SU-DHL-6 (cell line): Measurements from ENCODE around the gene SNAPC3.

Experiments used
- H2AFZ ChIP-seq: fragments of 200-600 bp; sonication (generic); 2 replicates; pipeline ENCODE4 v1.6.1; 2014; ENCODE audit warnings: low read depth, mild to moderate bottlenecking, moderate library complexity, mixed read lengths, antibody characterized with exemption, low read length; ENCODE audit not compliant: severe bottlenecking
- H3F3A ChIP-seq: fragments of 200-600 bp; shearing (Covaris generic); 2 replicates; pipeline ENCODE4 v1.6.0; 2016; ENCODE audit warnings: antibody characterized with exemption, mild to moderate bottlenecking; ENCODE audit not compliant: insufficient read depth
- H3K27ac ChIP-seq: fragments of 200-600 bp; sonication (generic); 2 replicates; pipeline ENCODE4 v1.5.1; 2016; ENCODE audit warnings: low read depth, mild to moderate bottlenecking, low read length, moderate library complexity, mixed read lengths
- H3K27me3 ChIP-seq: fragments of 200-600 bp; sonication (generic), shearing (Covaris generic); 2 replicates; pipeline ENCODE4 v1.6.0; 2014; ENCODE audit warnings: mild to moderate bottlenecking, low read length
- H3K36me3 ChIP-seq: fragments of 200-600 bp; sonication (generic); 2 replicates; pipeline ENCODE4 v1.6.1; 2014; ENCODE audit warnings: mild to moderate bottlenecking, low read length, mixed read lengths
- H3K4me2 ChIP-seq: fragments of 300-600, 200-600 bp; shearing (Covaris generic), sonication (generic); 2 replicates; pipeline ENCODE4 v1.6.0; 2014; ENCODE audit warnings: low read length, low read depth, mild to moderate bottlenecking; ENCODE audit not compliant: poor library complexity, severe bottlenecking
- H3K4me3 ChIP-seq: fragments of 200-600 bp; sonication (generic); 2 replicates; pipeline ENCODE4 v1.5.1; 2014; ENCODE audit warnings: antibody characterized with exemption, low read length, mild to moderate bottlenecking, mixed read lengths; ENCODE audit not compliant: insufficient read depth, poor library complexity, severe bottlenecking
- H3K79me2 ChIP-seq: fragments of 200-600 bp; sonication (generic); 2 replicates; pipeline ENCODE4 v1.6.1; 2014; ENCODE audit warnings: mild to moderate bottlenecking, low read length, moderate library complexity; ENCODE audit not compliant: insufficient read depth
- H3K9ac ChIP-seq: fragments of 200-600 bp; sonication (generic); 2 replicates; pipeline ENCODE4 v1.7.0; 2014; ENCODE audit warnings: mild to moderate bottlenecking, low read length
- H3K9me2 ChIP-seq: fragments of 200-600 bp; sonication (generic); replicated peaks from 2 replicates; pipeline ENCODE4 v1.6.1; 2014; ENCODE audit warnings: low read length; ENCODE audit not compliant: insufficient read depth
- H3K9me3 ChIP-seq: fragments of 200-600 bp; sonication (generic); 2 replicates; pipeline ENCODE4 v1.6.1; 2014; ENCODE audit warnings: low read length, mixed read lengths; ENCODE audit not compliant: insufficient read depth
- H4K20me1 ChIP-seq: fragments of 200-600 bp; sonication (generic); 2 replicates; pipeline ENCODE4 v1.6.1; 2014; ENCODE audit warnings: low read depth, mild to moderate bottlenecking, antibody characterized with exemption, low read length, moderate library complexity, mixed read lengths
- CTCF ChIP-seq: fragments of 200-600 bp; sonication (generic); IDR thresholded peaks from one replicate; pipeline ENCODE4 v1.5.1; 2017; ENCODE audit warnings: antibody characterized with exemption, mild to moderate bottlenecking, low read length, moderate library complexity; ENCODE audit not compliant: insufficient read depth, poor library complexity, severe bottlenecking
- EZH2phosphoT487 ChIP-seq: fragments of 200-600 bp; sonication (generic), shearing (Covaris generic); conservative IDR thresholded peaks from 2 replicates; pipeline ENCODE4 v1.6.1; 2018; ENCODE audit warnings: mild to moderate bottlenecking, antibody characterized with exemption, low read length, moderate library complexity, mixed read lengths

SNAPC3 gene

GRCh38 chr9:15484802-15485201 is 62.1 kb downstream of the SNAPC3 start:
- H3K9me2 ChIP-seq, result no peaks in the 10 kb centered on the region
- peaks cover 46% of the 10 kb centered on the region for H3K36me3 ChIP-seq
- H2AFZ ChIP-seq, result no peak overlapping the region
- no peak overlapping the region for H3K27ac ChIP-seq
- H3K4me2 ChIP-seq, result no peak overlapping the region
- no peaks in the 10 kb centered on the region for H3K9me3 ChIP-seq
- H3K27me3 ChIP-seq, result no peaks in the 10 kb centered on the region
- no peak for TF ChIP-seq CTCF
- no peak for TF ChIP-seq EZH2phosphoT487
- H3K9ac ChIP-seq, result no peak overlapping the region
- H3F3A ChIP-seq, result peaks cover 23% of the 10 kb centered on the region; the same call in 1 of the 2 replicates
- H4K20me1 ChIP-seq, result peaks cover 22% of the 10 kb centered on the region; the same call in 1 of the 2 replicates
- peaks cover 35% of the 10 kb centered on the region for H3K79me2 ChIP-seq
- H3K4me3 ChIP-seq, result no peak overlapping the region

DNA sequence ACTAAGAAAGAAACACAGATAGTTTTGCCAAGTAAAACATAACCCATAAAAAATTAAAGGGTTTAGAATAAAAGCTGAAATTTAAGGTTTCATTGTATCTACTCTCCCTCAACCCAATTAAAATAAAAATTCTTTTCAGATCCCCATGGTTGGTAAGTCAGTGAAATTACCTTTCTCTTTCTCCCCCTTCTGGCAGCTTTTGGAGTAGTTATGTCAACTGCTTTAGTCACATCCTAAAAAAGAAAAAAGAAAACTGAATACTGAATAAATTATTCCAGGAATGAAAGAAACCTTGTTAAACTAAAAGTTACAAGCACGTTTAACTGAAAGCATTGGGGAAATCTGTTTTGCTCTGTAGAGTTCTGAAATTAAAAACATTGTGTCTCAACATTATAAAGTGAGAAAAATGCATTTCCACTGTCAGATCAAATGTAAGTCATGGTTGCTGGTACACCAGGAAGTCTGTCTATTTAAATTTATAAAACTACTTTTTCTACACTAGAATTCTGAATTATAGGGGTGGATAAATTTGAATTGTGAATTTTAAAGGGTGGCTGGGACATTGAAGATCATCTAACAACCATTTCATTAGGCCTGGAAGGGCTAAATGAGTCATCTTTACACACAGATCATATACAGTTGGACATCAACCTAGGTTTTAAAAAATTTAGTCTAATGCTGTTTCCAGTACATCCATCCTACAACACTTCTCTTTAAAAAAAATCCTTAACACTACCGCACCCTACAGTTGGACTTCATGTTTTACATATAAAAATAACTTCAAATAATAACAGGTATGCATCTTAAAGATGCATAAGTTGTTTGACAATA is 63.4 kb downstream of the SNAPC3 start:
- Histone ChIP-seq H3K36me3 (peaks cover 45% of the 10 kb centered on the region), H3K9me3 (no peaks in the 10 kb centered on the region), H3K79me2 (peaks cover 43% of the 10 kb centered on the region), H3K4me3 (no peak overlapping the region), H3K27ac (no peak overlapping the region), H3K27me3 (no peaks in the 10 kb centered on the region), H3K9ac (no peak overlapping the region), H3K9me2 (no peaks in the 10 kb centered on the region), H2AFZ (no peak overlapping the region), H3F3A (peaks cover 17% of the 10 kb centered on the region; the same call in 1 of the 2 replicates), H4K20me1 (peaks cover 21% of the 10 kb centered on the region; the same call in 1 of the 2 replicates), H3K4me2 (no peak overlapping the region)
- TF ChIP-seq EZH2phosphoT487 (no peak), CTCF (peak; percentile 33)

DNA sequence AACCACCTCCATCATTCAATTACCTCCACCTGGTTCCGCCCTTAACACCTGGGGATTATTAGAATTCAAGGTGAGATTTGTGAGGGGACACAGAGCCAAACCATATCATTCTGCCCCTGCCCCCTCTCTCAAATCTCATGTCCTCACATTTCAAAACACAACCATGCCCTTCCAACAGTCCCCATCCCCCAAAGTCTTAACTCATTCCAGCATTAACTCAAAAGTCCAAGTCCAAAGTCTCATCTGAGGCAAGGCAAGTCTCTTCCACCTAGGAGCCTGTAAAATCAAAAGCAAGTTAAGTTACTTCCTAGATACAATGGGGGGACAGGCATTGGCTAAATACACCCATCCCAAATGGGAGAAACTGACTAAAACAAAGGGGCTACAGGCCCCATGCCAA is 69.3 kb downstream of the SNAPC3 start:
- H4K20me1 ChIP-seq, result peaks cover 10% of the 10 kb centered on the region; the same call in 1 of the 2 replicates
- no peaks in the 10 kb centered on the region for H3K9me3 ChIP-seq
- no peak overlapping the region for H2AFZ ChIP-seq
- H3K36me3 ChIP-seq, result peaks cover 45% of the 10 kb centered on the region
- H3K4me2 ChIP-seq, result no peak overlapping the region
- no peak overlapping the region for H3K9ac ChIP-seq
- TF ChIP-seq CTCF (no peak), EZH2phosphoT487 (no peak)
- H3F3A ChIP-seq, result peaks cover 5% of the 10 kb centered on the region; the same call in 1 of the 2 replicates
- no peaks in the 10 kb centered on the region for H3K9me2 ChIP-seq
- no peaks in the 10 kb centered on the region for H3K27me3 ChIP-seq
- peaks cover 84% of the 10 kb centered on the region for H3K79me2 ChIP-seq
- no peak overlapping the region for H3K27ac ChIP-seq
- no peak overlapping the region for H3K4me3 ChIP-seq
